H1 (cell line): Measurements from ENCODE around the gene TLE5. TPM values are rescaled to one million over a fixed set of nuclear protein-coding genes. Genes with fewer than 3 reads are reported as not detected.

Experiments used
- CTCF ChIA-PET: fragments of 300-600 bp; sonication (Branson Sonifier 250); formaldehyde crosslinking; loops from one replicate; lab custom pipeline; 2021; ENCODE audit not compliant: partially characterized antibody; lab: Charles Lee
- POLR2A ChIA-PET: fragments of 300-600 bp; sonication (Branson Sonifier 250); formaldehyde crosslinking; loops from one replicate; lab custom pipeline; 2021; ENCODE audit warnings: inconsistent platforms; ENCODE audit not compliant: partially characterized antibody; lab: Charles Lee
- DNase-seq, 2 experiments: peaks; one replicate each; pipeline versions ENCODE4 v3.0.0 to v3.0.0-alpha.2; 2010 to 2022; ENCODE audit warnings: low spot score in 2 of 2, low read depth in 1 of 2, mixed read lengths in 1 of 2
- FAIRE-seq: peaks from 2 replicates; lab custom pipeline; 2011; peaks lifted over from hg19 to GRCh38; lab: Jason Lieb, UNC
- H2AFZ ChIP-seq: 2 replicates; pipeline ENCODE4 v1.8.1; 2012; ENCODE audit warnings: low read length, inconsistent platforms
- H2AK5ac ChIP-seq: 2 replicates; pipeline ENCODE4 v1.6.1; 2013; ENCODE audit warnings: low read depth, low read length
- H2BK120ac ChIP-seq: replicated peaks from 2 replicates; pipeline ENCODE3; 2013; ENCODE audit warnings: low read depth, low read length, inconsistent platforms
- H2BK12ac ChIP-seq: 2 replicates; pipeline ENCODE4 v1.6.1; 2013; ENCODE audit warnings: low read depth, low read length
- H2BK15ac ChIP-seq: 2 replicates; pipeline ENCODE4 v1.6.1; 2013; ENCODE audit warnings: low read length
- H2BK20ac ChIP-seq: 2 replicates; pipeline ENCODE4 v1.6.1; 2013; ENCODE audit warnings: low read length
- H2BK5ac ChIP-seq: 2 replicates; pipeline ENCODE4 v1.6.1; 2013; ENCODE audit warnings: low read depth, low read length
- H3K14ac ChIP-seq: 2 replicates; pipeline ENCODE4 v1.6.1; 2013; ENCODE audit warnings: inconsistent platforms; ENCODE audit not compliant: insufficient read length
- H3K18ac ChIP-seq: 2 replicates; pipeline ENCODE4 v1.6.1; 2013; ENCODE audit warnings: low read length; ENCODE audit errors: extremely low read depth
- H3K23ac ChIP-seq: 2 replicates; pipeline ENCODE4 v1.6.1; 2013; ENCODE audit warnings: inconsistent platforms; ENCODE audit not compliant: insufficient read length
- H3K23me2 ChIP-seq: 2 replicates; pipeline ENCODE4 v1.6.1; 2013; ENCODE audit warnings: low read depth, low read length
- H3K27ac ChIP-seq: 2 replicates; pipeline ENCODE4 v1.6.1; 2011; ENCODE audit warnings: low read depth, low read length, inconsistent platforms
- H3K27me3 ChIP-seq, 4 experiments: replicated peaks in 1 of 4; 1 replicate in 1 of 4; 2 replicates in 3 of 4; pipeline versions ENCODE4 v1.6.1 to v1.8.1; 2011 to 2013; ENCODE audit warnings: low read length in 3 of 4, mild to moderate bottlenecking in 3 of 4, inconsistent platforms in 2 of 4, mixed read lengths in 2 of 4, moderate library complexity in 1 of 4; ENCODE audit not compliant: control insufficient read depth in 3 of 4, insufficient read depth in 3 of 4; ENCODE audit errors: extremely low read depth in 1 of 4
- H3K36me3 ChIP-seq, 4 experiments: 2 replicates each; pipeline versions ENCODE4 v1.6.1 to v1.8.1; 2011 to 2013; ENCODE audit warnings: mild to moderate bottlenecking in 4 of 4, low read length in 3 of 4, moderate library complexity in 2 of 4, control low read depth in 1 of 4, inconsistent platforms in 1 of 4; ENCODE audit not compliant: insufficient read depth in 4 of 4, control insufficient read depth in 2 of 4
- H3K4ac ChIP-seq: replicated peaks from 2 replicates; pipeline ENCODE3; 2013; ENCODE audit warnings: low read length, low read depth, mixed read lengths, inconsistent platforms; ENCODE audit not compliant: insufficient read length
- H3K4me1 ChIP-seq, 4 experiments: replicated peaks in 1 of 4; 1 replicate in 1 of 4; 2 replicates in 3 of 4; pipeline versions ENCODE4 v1.6.1 to v1.8.1; 2011 to 2013; ENCODE audit warnings: low read length in 3 of 4, inconsistent platforms in 2 of 4, mixed read lengths in 1 of 4; ENCODE audit not compliant: insufficient read depth in 4 of 4, control insufficient read depth in 3 of 4
- H3K4me2 ChIP-seq, 2 experiments: 2 replicates each; pipeline versions ENCODE4 v1.6.1 to v1.8.1; 2011 to 2013; ENCODE audit warnings: low read depth in 2 of 2, low read length in 2 of 2, control low read depth in 1 of 2, inconsistent platforms in 1 of 2, mild to moderate bottlenecking in 1 of 2; ENCODE audit not compliant: insufficient read depth in 1 of 2
- H3K4me3 ChIP-seq, 4 experiments: fragments of 200-600, 300-600 bp in 1 of 4; sonication (generic), shearing (Covaris generic), sonication (Bioruptor Twin) in 1 of 4; 2 replicates each; pipeline versions ENCODE4 v1.5.1 to v1.8.1; 2011 to 2016; ENCODE audit warnings: low read length in 4 of 4, low read depth in 3 of 4, control low read depth in 2 of 4, inconsistent platforms in 2 of 4, mild to moderate bottlenecking in 2 of 4, mixed read lengths in 1 of 4, moderate library complexity in 1 of 4; ENCODE audit not compliant: insufficient read depth in 2 of 4; ENCODE audit errors: extremely low read depth in 1 of 4
- H3K56ac ChIP-seq: replicated peaks from 2 replicates; pipeline ENCODE3; 2013; ENCODE audit warnings: low read depth, mild to moderate bottlenecking, mixed read lengths, low read length, inconsistent platforms; ENCODE audit not compliant: insufficient read length
- H3K79me1 ChIP-seq: 2 replicates; pipeline ENCODE4 v1.6.1; 2013; ENCODE audit warnings: low read depth, low read length, control low read depth
- H3K79me2 ChIP-seq, 2 experiments: 2 replicates each; pipeline versions ENCODE4 v1.6.1 to v1.8.1; 2012 to 2013; ENCODE audit warnings: low read length in 2 of 2, mild to moderate bottlenecking in 2 of 2, inconsistent platforms in 1 of 2; ENCODE audit not compliant: insufficient read depth in 2 of 2, control insufficient read depth in 1 of 2
- H3K9ac ChIP-seq, 4 experiments: replicated peaks in 1 of 4; 1 replicate in 1 of 4; 2 replicates in 3 of 4; pipeline versions ENCODE4 v1.6.1 to v1.8.1; 2011 to 2013; ENCODE audit warnings: low read depth in 3 of 4, low read length in 3 of 4, control low read depth in 2 of 4, mild to moderate bottlenecking in 2 of 4, moderate library complexity in 2 of 4, inconsistent platforms in 1 of 4; ENCODE audit errors: extremely low read depth in 1 of 4
- H3K9me3 ChIP-seq, 2 experiments: 2 replicates each; pipeline versions ENCODE4 v1.6.1 to v1.8.1; 2012 to 2013; ENCODE audit warnings: mild to moderate bottlenecking in 2 of 2, moderate library complexity in 2 of 2, control low read depth in 1 of 2, inconsistent platforms in 1 of 2, low read depth in 1 of 2, low read length in 1 of 2, mixed read lengths in 1 of 2; ENCODE audit not compliant: insufficient read depth in 2 of 2
- H4K20me1 ChIP-seq, 2 experiments: replicated peaks in 1 of 2; 2 replicates each; pipeline versions ENCODE3 to v1.8.1; 2011 to 2013; ENCODE audit warnings: inconsistent platforms in 2 of 2, low read length in 2 of 2, mild to moderate bottlenecking in 1 of 2; ENCODE audit not compliant: insufficient read depth in 2 of 2, control insufficient read depth in 1 of 2
- H4K5ac ChIP-seq: 2 replicates; pipeline ENCODE4 v1.6.1; 2013; ENCODE audit warnings: low read length, low read depth, mixed read lengths, inconsistent platforms; ENCODE audit not compliant: insufficient read length
- H4K8ac ChIP-seq: 2 replicates; pipeline ENCODE4 v1.8.0; 2013; ENCODE audit warnings: mild to moderate bottlenecking, moderate library complexity, low read length, inconsistent platforms; ENCODE audit not compliant: insufficient read depth; ENCODE audit errors: extremely low read depth
- H4K91ac ChIP-seq: replicated peaks from 2 replicates; pipeline ENCODE3; 2013; ENCODE audit warnings: low read length, mixed read lengths, inconsistent platforms; ENCODE audit not compliant: insufficient read length
- KDM1A ChIP-seq: fragments of 200-600, 300-600 bp; sonication (generic); IDR thresholded peaks from 2 replicates; pipeline ENCODE4 v1.7.1; 2016; ENCODE audit warnings: mild to moderate bottlenecking, low read length, borderline replicate concordance
- RXRA ChIP-seq: IDR thresholded peaks from 2 replicates; pipeline ENCODE4 v1.6.1; 2011; ENCODE audit warnings: low read depth, mild to moderate bottlenecking, low read length, moderate library complexity; ENCODE audit not compliant: insufficient read depth
- WGBS, 2 experiments: shearing (Covaris generic) in 1 of 2; methylation state at CpG; one replicate each; pipeline versions ENCODE4 v1.1.6 to v1.1.7; 2013 to 2015; ENCODE audit warnings: low lambda C conversion rate in 2 of 2, mixed read lengths in 2 of 2, inconsistent platforms in 1 of 2, low coverage in 1 of 2, missing lambda C conversion rate in 1 of 2; ENCODE audit not compliant: insufficient replicate concordance in 2 of 2, insufficient coverage in 1 of 2, insufficient read length in 1 of 2; ENCODE audit errors: extremely low coverage in 1 of 2, missing lambda C conversion rate in 1 of 2; 5-methylcytosine and 5-hydroxymethylcytosine counted together
- polyA plus RNA-seq, 7 experiments: library from polyadenylated mRNA; depleted of rRNA in 3 of 7; stranded (reverse) in 5 of 7; unstranded in 2 of 7; fragments of >200 nt in 5 of 7; fragments of 200-250 nt in 2 of 7; gene quantifications; 1 replicate in 5 of 7; 2 replicates in 1 of 7; 4 replicates in 1 of 7; pipeline versions ENCODE4 v1.2.1 to v1.2.3, GENCODE V29; 2011 to 2013; ENCODE audit warnings: missing spikeins in 2 of 7, mixed read lengths in 2 of 7
- total RNA-seq: library from RNA; stranded (reverse); fragmentation: NEBNext Ultra II Directional; extraction: Animal tissue kit (Norgen Biotek cat#: 25700); gene quantifications from 2 replicates; pipeline ENCODE4 v1.2.1, GENCODE V29; 2021

TLE5 gene
- total and polyA plus RNA-seq, 2 of the 8 experiments (the other 6 are each of a cell fraction or from before 2014, with no cell fraction given) = 187 to 285 TPM

DNA sequence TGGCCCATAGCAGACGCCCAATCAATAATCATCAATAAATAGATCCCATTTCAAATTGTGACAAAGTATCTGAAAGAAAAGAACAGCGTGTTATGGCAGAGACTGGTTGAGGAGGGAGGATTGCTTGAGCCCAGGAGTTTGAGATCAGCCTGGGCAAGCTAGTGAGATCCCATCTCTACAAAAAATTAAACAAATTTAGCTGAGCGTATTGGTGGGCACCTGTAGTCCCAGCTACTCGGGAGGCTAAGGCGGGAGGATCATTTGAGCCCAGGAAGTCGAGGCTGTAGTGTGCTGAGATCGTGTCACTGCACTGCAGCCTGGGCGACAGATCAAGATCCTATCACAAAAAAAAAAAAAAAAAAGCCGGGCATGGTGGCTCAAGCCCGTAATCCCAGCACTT, 25.5 kb upstream of the TLE5 start:
- H2AK5ac ChIP-seq = no peak overlapping the region
- TF ChIP-seq RXRA = no peak
- TF ChIP-seq KDM1A = 0 out of 2 replicates have a peak, but pooled peaks have one; percentile 28
- TF ChIP-seq, all 59 proteins: peak for 1
- POLR2A ChIA-PET = no interaction called here
- no peaks in the 10 kb centered on the region for H4K20me1 ChIP-seq
- no peak overlapping the region for H2BK120ac ChIP-seq
- no peaks in the 10 kb centered on the region for H3K36me3 ChIP-seq
- H4K8ac ChIP-seq = no peak overlapping the region
- H3K18ac ChIP-seq = no peak overlapping the region
- H3K4me1 ChIP-seq = no peaks in the 10 kb centered on the region
- H4K91ac ChIP-seq = no peak overlapping the region
- no peaks in the 10 kb centered on the region for H3K79me1 ChIP-seq
- CTCF ChIA-PET = interaction anchor here (3.2 to 18.9 kb wide), 2 partner anchors 12 to 16 kb away, joined by 20 to 339 read pairs; partner anchors contain the start of gene GNA11
- H3K4me2 ChIP-seq = no peak overlapping the region
- H3K14ac ChIP-seq = no peak overlapping the region
- FAIRE-seq (no peak), DNase-seq (no peak)
- H2AFZ ChIP-seq = no peak overlapping the region
- no peak overlapping the region for H2BK12ac ChIP-seq
- no peak overlapping the region for H3K56ac ChIP-seq
- no peak overlapping the region for H3K9ac ChIP-seq
- no peak overlapping the region for H4K5ac ChIP-seq
- H3K23ac ChIP-seq = no peak overlapping the region
- no peak overlapping the region for H2BK20ac ChIP-seq
- no peaks in the 10 kb centered on the region for H3K23me2 ChIP-seq
- H3K9me3 ChIP-seq = no peaks in the 10 kb centered on the region
- no peaks in the 10 kb centered on the region for H3K79me2 ChIP-seq
- H2BK15ac ChIP-seq = no peak overlapping the region
- H3K27me3 ChIP-seq = no peaks in the 10 kb centered on the region
- no peak overlapping the region for H3K4me3 ChIP-seq
- 92% methylated on average over 8 of the region's 10 CpGs; no CpG with 5 or more reads in 1 of the 2 experiments for WGBS, 2 experiments
- H3K4ac ChIP-seq = no peak overlapping the region
- H2BK5ac ChIP-seq = no peak overlapping the region
- no peak overlapping the region for H3K27ac ChIP-seq
